Peyer's patch (tissue), 4 donors: ENCODE data around the gene POU2AF1.

Experiments used
- POLR2A ChIP-seq, 2 donors: fragments of 450-650 bp; IDR thresholded peaks; one replicate each; pipeline ENCODE4 v1.5.1; 2017; ENCODE audit warnings: antibody characterized with exemption in 2 of 2, mild to moderate bottlenecking in 2 of 2, moderate library complexity in 2 of 2
- TF ChIP-seq, protein P1 (sequence below), 6 experiments: fragments of 450-650 bp in 4 of 6; fragments of 200-600 bp in 2 of 6; sonication (generic) in 1 of 6; IDR thresholded peaks; one replicate each; pipeline ENCODE4 v1.5.1; 2017 to 2019; ENCODE audit warnings: antibody characterized with exemption in 6 of 6, mild to moderate bottlenecking in 3 of 6, moderate library complexity in 1 of 6

DNA sequence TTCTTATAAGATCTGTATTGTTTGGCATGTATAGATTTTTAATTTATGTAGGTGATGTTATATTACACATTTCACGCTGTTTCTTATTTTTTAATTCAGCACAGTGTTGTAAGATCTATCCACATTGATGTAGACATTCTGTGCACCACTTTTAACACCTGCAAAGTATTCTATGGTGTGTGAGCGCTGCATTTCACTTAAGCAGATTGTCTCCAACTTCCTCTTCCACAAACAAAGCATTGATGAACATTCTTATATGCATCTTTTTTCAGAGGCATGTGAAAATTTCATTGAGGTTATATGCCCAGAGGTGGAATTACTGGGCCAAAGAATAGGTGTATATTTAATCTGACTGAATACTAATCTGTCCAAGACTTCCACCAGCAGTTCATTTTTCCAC, 3.4 kb upstream of the POU2AF1 start:
- TF ChIP-seq POLR2A (IDR thresholded peaks at IDR 0.05) = no peak
- TF ChIP-seq, protein P1, sequence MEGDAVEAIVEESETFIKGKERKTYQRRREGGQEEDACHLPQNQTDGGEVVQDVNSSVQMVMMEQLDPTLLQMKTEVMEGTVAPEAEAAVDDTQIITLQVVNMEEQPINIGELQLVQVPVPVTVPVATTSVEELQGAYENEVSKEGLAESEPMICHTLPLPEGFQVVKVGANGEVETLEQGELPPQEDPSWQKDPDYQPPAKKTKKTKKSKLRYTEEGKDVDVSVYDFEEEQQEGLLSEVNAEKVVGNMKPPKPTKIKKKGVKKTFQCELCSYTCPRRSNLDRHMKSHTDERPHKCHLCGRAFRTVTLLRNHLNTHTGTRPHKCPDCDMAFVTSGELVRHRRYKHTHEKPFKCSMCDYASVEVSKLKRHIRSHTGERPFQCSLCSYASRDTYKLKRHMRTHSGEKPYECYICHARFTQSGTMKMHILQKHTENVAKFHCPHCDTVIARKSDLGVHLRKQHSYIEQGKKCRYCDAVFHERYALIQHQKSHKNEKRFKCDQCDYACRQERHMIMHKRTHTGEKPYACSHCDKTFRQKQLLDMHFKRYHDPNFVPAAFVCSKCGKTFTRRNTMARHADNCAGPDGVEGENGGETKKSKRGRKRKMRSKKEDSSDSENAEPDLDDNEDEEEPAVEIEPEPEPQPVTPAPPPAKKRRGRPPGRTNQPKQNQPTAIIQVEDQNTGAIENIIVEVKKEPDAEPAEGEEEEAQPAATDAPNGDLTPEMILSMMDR (IDR thresholded peaks at IDR 0.05) = no peak
